ENCODE measurements around the gene LZTR1.

Gene LZTR1

DNA sequence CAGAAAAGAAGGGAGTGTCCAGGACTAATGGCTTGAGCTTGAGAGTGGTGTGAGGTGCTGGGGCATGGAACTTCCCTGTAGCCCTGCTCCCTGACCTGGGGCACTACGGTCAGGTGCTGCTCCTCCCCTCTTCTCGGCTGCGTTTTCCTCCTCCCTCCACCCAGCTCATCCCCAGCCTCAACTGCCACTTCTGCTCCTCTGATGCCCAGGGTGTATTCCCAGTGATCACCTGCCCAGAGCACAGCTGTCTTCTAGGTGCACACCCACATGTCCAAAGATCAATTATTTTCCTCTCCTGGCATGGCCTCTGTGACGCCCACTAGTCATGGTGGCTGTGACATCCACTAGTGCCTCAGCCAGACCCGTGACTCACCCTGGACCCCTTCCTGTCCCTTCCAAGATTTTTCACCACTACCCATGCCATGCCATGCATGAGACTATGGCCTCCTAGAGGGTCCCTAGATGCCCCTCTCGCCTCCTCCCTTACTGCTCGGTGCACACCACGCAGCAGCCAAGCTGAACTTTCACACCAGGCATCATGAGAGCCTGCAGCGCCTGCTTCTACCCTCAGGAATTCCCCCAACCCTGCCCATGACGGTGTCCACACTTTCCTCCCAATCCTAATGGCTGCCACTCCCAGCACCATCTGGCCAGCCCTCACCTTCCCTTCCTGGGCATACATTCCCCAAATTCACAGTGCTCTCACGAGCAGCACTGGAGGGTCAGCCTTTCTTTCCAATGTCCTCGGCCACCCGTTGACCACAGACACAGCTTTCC lies 34.7 kb downstream of the LZTR1 start:
- DNase-seq, result no peak

DNA sequence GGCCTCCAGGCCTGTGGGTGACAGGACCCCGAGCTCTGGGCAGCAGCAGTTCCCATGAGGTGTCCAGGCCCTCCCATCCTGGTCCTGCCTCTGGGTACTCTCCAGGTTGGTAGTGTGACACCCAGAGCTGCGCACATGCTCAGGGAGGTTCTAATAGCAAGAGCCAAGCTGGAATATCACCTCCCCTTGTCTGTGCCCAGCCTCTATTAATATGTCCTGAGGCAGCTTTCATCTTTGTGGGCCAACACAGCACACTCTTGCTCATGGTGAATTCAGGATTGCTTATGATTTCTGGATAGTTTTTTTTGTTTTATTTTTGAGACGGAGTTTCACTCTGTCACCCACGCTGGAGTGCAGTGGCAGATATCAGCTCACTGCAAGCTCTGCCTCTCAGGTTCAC lies 36.2 kb downstream of the LZTR1 start:
- DNase-seq, result no peak

DNA sequence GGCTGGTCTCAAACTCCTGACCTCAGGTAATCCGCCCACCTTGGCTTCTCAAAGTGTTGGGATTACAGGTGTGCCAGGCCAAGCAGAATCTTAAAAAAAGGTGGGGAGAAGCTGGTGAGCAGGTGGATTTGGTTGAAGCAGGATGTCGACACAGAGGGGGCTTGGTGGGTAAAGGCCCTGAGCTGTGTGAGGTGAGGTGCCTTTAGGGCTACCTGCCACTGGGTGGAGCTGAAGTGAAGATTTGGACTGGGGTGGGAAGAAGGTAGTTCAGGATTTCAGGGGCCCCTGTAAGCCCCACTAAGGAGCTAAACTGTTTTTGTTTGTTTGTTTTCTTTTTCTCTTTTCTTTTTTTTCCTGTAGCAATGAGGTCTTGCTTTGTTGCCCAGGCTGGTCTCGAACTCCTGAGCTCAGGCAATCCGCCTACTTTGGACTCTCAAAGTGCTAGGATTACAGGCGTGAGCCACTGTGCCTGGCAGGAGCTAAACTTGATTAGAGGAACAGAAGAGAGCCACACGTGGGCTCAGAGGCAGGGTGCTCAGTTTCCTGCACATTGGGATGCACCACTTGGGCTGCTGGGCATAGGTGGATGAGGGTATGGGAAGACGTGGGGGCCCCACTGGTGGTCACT lies 38.8 kb downstream of the LZTR1 start:
- no peak for DNase-seq

DNA sequence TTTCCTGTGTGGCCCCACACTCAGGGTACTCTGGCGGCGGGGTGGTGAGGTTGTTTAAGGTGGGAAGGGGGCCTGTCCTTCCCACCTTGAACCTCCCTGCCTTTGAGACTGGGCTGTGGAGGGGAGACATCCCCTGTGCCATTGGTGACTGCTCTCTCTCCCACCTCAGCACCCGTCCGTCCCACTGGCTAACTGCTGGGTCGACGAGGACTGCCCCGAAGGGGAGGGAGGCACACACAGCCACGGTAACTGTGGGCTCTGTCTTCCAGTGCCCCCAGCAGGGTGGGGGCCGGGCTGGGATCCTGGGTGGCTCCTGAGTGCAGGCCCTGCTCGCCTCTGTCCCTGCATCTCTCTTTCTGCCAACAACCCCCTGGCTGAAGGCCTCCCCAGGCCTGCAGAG lies 40.4 kb downstream of the LZTR1 start:
- no peak for DNase-seq

DNA sequence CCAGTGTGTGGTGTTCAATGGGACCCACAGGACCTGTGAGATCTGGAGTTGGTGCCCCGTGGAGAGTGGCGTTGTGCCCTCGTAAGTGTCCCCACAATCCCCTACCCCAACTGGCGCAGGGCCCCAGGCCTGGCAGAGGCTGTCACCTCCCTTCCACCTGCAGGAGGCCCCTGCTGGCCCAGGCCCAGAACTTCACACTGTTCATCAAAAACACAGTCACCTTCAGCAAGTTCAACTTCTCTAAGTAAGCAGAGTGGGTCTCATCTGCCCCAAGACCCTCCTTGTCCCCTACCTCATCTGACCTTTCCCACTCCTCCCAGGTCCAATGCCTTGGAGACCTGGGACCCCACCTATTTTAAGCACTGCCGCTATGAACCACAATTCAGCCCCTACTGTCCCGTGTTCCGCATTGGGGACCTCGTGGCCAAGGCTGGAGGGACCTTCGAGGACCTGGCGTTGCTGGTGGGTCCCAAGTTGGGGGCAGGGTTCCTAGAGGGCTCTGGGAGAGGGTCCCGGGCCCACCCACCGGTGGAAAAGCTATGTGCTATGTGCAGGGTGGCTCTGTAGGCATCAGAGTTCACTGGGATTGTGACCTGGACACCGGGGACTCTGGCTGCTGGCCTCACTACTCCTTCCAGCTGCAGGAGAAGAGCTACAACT lies 41.0 kb downstream of the LZTR1 start:
- DNase-seq, result no peak

DNA sequence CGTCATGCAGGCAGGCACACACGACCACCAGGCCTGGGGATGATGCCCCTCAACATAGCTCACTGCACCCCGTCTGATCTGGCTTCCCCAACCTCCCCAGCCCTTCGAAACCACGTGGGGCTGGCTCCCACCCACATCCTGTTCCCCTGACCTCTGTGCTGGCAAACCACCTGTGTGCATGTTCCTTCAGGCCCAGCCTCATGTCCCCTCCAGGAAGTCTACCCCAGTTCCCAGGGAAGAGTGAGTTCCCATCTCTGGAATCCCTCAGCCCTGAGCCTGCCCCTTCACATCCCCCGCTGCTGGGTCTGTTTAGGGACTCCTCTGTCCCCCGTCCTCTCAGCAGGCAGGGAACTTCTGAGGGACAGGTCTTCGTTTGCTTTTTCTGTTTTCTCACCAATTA lies 43.2 kb downstream of the LZTR1 start:
- DNase-seq, result no peak

DNA sequence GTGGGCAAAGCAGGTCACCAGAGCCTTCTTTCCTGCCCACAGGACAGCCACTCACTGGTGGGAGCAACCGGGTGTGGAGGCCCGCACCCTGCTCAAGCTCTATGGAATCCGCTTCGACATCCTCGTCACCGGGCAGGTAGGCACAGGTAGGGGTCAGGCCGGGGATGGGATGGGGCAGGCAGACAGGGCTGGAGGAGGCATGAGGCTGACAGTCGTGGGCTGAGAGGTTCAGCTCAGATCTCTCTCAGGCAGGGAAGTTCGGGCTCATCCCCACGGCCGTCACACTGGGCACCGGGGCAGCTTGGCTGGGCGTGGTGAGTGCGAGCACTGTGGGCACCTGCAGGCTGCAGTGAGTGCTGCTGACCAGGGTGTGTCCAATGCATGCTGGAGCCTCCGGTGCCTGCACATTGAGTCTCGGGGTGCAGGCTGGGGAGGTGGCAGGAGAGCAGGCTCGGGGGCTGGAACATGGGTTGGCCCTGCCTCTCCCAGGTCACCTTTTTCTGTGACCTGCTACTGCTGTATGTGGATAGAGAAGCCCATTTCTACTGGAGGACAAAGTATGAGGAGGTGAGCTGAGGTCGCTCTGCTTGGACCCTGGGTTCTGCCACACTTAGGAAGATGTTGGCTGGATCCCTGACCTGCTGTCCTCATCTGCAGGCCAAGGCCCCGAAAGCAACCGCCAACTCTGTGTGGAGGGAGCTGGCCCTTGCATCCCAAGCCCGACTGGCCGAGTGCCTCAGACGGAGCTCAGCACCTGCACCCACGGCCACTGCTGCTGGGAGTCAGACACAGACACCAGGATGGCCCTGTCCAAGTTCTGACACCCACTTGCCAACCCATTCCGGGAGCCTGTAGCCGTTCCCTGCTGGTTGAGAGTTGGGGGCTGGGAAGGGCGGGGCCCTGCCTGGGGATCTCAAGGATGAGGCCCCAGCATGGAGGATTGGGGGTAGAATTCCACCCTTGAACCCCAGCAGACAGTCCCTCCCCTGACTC lies 44.0 kb downstream of the LZTR1 start:
- DNase-seq, result no peak

DNA sequence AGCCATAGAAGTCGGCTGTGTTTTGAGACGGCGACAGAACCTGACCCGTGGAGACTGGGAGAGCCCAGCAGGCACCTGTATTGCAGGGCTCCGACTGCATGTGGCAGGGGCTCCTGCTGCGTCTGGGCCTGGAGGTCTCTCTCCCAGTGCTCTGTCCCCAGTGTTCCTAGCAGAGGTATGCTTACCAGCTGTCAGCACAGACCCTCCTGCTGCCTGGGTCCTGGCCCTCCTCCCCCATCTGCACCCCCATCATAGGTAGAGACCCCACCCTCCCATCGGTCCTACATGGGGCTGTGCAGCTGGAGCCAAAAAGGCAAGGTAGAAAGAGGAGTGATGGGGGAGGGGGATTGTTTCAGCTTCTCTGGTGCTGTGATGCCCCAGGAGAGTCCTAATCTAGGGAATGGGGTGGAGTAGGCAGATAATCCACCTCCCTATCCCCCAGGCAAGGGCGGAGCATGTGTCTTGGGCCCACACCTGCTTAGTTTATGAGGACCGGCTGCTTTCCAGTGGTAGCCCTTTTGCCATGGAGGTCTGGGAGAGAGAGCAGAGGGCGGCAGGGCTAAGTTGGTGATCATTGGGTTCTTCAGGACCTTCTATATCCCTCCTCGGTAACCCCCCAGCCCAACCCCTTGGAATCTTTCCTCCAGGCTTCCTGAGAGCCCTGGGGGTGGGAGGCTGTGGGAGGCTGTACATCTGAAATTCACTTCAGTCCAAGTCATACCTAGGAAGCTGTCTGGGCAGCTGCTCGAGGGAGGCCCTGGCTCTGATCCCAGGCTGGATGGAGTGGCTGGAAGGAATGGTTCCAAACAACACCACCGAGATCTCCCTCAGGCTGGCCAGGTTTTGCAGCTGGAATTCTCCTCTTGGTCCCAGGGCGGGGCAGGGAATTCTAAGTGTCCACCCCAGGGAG lies 44.9 kb downstream of the LZTR1 start:
- no peak for DNase-seq

DNA sequence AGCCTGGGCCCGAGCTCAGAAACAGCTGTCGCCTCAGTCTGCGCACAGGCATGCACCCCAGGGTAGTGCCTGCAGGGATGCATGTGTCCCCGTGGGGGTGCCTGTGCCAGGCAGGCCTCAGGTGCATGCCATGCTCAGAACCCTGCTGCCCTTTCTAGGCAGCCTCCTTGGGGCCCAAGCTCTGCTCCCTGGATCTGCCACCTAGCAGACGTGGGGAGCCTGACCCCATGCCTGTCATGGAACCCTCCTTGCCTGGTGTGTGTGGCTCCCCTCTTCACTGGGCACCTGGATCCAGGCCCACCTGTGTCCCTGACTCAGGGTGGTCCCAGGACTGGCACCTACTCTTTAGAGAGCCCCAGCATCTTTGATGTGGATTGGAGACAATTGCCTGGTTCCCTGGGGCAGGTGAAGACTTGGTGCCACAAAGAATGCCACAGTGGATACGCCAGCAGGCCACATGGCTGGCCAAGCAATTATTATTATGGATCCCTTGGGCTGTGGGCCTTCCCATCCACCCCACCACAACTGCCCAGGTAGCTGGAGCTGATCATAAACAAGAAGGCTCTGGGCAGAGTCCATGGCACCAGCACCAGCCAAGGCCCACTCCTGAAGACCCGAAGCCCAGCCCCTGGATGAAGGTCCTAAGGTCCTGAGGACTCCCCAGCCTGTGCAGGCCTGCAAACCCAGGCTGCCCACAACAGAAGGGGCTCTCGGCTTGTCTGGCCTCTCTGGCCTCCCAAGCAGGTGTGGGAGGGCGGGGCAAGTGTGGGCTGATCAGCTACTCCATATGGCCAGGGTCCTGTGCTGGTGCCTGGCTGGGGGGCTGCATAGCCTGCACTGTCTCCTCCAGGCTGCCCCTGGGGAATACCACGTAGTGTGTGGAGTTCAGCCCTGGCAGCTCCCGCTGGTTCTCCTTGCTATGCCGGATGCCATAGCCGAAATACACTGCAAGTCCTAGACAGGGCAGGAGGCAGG lies 46.5 kb downstream of the LZTR1 start:
- no peak for DNase-seq

DNA sequence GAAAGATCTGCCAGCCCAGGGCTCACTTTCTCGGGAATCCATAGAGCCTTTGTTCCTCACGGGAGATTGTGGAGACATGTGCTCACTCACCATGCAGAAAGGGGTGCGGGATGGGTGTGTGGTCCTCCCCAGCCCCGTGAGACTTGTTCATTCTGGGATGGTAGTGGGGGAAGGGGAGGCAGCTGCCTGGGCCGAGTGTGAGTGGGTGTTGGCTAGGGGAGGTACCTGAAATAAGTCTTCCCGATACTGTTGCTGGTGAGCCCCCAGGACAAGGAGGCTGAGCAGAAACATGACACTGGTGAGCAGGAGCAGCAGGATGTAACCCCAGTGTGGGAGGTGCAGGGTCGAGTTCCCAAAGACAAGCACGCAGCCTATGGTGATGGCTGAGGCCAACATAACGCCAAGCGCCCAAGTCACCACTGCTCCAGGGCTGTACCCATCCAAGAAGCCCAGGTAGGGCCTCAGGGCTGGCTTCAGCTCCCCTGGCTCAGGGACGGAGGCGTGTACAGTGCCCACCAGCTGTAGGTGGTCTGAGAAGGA lies 47.5 kb downstream of the LZTR1 start:
- no peak for DNase-seq

DNA sequence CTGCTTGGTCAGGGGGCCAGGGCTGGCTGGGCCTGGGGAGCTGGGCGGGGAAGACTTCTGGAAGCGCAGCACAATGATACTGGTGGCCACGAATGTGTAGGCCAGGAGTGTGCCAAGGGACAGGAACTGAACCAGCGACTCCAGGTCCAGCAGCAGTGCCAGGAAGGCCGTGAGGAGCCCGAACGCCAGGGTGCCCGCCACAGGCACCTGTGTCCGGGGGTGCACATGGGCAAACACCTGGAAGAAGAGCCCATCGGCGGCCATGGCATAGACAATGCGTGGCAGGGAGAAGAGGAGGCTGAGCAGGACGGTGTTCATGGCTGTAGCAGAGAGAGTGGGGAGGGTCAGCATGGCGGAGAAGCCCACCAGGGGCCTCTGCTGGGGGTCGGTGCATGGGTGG lies 47.9 kb downstream of the LZTR1 start:
- DNase-seq, result no peak

DNA sequence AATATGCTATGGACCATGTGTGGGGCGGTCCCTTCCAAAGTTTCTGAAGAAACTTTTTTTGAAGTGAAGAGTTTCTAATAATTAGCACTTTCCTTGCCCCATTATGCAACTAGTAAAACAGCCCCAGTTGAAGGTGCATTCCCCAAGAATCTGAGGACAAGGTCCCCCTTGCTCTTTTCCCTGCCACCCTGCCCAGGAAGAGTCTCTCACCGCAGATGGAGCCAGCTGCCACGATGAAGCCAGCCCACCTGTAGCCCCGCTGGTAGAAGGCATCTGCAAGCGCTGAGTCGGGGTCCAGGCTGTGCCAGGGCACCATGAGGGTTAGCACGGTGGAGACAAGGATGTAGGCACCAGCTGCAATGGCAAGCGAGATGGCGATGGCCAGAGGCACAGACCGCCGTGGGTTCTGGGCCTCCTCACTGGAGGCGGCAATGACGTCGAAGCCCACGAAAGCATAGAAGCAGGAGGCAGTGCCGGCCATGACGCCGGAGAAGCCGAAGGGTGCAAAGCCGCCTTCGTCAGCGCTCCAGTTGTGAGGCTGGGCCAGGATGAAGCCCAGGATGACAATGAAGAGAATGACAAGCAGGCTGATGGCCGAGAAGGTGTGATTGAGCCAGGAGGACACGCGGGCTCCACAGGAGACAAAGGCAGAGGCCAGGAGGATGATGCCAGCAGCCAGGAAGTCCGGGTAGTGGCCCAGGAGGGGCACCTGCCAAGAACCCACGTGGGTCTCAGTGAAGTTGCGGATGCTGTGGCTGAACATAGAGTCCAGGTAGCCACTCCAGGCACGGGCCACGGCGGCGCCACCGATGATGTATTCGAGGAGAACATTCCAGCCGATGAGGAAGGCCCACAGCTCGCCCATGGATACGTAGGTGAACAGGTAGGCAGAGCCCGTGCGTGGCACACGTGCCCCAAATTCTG lies 48.8 kb downstream of the LZTR1 start:
- no peak for DNase-seq

DNA sequence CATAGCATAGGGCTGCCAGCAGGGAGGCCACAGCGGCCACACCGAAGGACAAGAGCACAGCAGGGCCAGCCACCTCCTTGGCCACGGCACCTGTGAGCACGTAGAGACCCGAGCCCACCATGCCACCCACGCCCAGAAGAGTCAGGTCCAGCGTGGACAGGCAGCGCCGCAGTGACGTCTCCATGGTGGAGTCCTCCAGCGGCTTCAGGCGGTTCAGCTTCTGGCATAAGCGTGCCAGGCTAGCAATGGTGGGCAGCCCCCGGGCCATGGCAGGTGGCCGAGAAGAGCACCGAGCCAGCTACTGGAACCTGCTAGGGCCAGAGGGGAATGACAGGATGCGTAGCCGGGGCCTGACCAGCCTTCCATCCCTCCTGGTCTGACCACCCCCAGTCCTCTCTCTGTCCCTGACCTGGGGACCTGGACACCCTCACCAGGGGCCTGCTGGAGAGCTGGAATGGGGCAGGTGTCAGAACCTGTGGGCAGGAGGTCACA lies 49.5 kb downstream of the LZTR1 start:
- DNase-seq, result no peak

DNA sequence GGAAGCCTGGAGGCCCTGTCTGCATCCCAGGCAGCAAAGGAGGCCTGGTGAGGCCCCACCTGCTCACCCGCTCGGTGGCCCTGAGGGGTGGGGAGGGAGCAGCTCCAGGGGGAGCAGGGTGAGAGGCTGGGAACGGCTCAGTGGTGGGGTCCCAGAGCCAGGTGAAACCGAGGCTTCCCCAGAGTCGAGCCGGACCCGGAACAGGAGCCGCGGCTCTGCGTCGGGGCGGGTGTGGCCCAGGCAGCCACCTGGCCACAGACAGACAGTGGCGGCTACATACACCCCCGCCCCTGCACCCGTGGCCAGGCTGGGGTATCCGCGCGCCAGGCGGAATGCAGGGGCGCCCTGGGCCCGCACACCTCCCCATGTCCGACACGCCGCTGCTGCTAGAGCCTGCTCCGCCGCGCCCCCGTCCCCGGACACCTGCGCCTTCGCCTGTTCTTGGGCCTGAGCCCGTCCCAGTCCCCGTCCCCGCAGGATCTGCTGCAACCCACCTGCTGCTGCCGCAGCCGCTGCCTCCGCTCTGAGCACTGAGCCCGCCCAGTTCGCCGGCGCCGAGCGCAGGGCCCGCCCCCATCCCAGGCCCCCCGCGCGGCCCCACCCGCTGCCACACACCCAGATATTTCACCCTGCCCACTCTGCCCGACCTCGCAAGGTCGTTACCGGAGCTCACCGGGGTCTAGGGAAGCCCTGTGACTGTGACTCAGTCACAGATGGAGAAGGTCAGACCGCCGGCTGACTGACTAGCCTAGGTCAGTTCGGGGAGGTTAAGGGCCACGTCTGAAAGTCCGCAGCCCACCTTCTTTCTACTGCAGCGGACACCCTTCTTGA lies 50.2 kb downstream of the LZTR1 start, which contains the start of gene SLC7A4:
Gene SLC7A4 (minus strand): TSS at position 525 of the 831 bp plus-strand sequence. CDS start 749 bp downstream, outside the sequence.
- DNase-seq, result no peak

DNA sequence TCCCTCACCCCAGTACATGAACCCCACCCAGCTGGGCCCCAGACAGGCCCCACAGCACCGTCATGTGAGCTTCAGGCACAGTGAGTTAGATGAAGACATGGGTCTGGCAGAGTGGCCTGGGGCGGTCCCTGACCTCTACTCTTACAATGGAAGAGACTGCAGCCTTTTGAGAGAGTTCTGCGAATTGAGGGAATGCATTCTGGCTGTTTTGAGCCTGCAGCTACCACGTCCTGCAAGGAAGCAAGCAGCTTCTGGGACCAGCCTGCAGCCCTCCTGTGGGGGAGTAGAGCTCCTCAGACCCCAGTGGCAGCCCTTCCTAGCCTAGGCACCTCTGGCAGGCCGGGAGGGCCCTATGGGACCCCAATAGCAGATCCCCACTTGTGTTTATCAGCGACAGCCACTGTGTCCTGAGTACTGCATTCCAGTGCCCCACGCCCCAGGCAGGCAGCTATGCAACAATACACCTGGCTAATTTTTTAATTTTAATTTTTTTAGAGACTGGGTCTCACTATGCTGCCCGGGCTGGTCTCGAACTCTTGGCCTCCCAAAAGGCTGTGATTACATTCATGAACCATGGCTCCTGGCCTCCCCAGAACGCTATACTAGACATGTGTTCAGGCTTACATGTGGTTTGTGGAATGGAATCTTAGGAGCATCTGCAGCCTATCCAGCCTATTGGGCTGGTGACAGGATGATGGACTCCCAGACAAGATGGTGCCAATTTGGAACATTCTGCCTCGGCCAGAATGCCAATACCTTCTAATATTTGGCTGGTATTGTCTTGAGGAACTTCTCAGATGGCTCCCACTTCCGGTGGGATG lies 51.0 kb downstream of the LZTR1 start:
- no peak for DNase-seq

DNA sequence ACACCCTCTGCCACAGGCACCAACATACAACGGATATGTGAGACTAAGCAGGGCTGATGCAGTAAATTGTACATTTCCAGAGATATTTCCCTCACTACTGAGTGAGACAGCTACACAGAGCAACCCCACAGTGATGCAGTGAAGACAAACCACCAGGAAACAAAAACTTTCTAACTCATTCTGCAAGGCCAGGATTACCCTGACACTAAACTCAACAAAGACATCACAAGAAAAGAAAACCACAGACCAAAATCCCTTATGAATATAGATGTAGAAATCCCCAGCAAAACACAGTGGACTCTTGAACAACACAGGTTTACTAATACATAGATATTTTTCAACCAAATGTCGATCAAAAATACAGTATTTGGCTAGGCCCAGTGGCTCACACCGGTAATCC lies 51.8 kb downstream of the LZTR1 start:
- DNase-seq, result no peak

DNA sequence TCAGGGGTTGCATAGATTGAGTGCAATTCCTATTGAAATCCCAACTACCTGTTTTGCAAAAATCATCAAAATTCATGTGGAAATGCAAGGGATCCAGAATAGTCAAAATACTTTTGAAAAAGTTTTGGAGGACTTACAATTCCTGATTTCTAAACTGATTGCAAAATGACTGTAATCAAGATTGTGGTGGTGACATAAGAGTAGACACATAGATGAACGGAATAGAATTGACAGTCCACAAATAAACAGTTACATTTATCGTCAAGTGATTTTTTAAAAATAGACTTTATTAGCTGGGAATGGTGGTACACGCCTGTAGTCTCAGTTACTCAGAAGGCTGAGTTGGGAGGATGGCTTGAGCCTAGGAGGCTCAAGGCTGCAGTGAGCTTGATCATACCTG lies 52.9 kb downstream of the LZTR1 start:
- DNase-seq, result no peak
